ENCODE results near the gene DTX4.
A peak's percentile ranks its signal among the peaks of the same experiment; 100 is the strongest.

Gene DTX4

GRCh38 chr11:59192446-59193020, 20.6 kb downstream of the DTX4 start:
- DNase-seq (ENCODE audit: low spot score): no peak

DNA sequence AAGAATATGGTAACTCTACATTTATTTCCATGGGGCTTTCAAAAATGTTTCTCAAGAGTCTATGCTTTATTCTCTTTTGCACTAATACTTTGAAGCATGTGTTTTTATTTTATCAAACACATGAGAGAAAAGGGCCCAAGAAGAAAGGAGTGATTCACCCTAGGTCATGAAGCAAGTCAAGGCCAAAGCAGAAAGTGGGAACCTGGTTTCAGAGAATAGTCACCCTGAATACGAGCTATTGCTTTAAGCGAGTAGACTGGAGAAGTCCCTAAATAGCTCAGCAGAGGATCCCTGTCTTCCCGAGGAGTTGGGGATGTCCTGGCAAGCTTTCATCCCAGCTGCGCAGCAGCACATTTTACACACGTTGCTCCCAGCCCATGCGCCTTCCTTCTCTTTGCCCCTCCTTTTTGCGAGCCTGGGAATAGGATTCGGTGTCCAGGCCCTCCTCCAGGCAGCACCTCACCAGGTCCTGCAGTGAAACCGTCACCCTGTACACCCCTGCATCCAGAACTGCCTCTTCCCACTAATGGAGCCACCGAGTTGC, 21.7 kb downstream of the DTX4 start:
- DNase-seq (ENCODE audit: low spot score): no peak

DNA sequence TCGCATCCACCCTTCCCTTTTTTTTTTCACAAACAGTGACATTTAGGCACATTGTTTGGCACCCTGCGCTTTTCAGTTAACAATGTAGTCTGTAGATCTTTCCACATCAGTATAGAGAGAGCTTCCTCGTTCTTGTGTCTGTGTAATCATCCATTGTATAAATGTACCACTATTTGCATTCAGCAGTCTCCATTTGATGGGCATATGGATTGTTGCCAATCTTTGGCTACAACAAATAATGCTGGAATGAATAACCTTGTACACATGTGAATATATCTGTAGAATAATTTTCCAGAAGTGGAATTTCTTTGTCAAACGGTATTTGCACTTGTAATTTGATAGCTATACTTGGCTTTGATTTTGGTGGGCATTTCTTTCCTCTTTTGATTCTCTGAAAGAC, 23.7 kb downstream of the DTX4 start:
- DNase-seq (ENCODE audit: low spot score): no peak

- no peak for DNase-seq (ENCODE audit: low spot score)
Measured at GRCh38 chr11:59196777-59197176, 24.8 kb downstream of the DTX4 start.

DNA sequence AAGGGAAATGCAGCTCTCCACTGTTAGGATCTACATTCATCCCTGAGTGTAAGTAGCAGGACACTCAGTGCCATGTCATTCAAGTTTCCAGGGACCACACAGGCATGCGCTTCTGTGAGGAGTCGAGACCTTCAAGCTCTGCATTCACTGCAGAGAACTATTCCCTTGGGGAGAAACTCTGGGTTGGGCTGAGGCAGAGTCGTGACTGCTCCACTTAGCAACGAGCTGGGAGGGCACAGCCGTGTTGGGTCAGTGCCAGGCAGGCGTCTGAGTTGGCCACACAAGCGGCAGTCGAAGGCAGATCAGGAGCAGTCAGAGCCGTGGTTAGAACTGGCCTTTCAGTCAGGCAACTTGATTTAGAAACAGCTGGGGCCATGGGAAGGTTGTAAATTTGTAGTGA, 26.1 kb downstream of the DTX4 start:
- peak; percentile 89 for DNase-seq (ENCODE audit: low spot score)

DNA sequence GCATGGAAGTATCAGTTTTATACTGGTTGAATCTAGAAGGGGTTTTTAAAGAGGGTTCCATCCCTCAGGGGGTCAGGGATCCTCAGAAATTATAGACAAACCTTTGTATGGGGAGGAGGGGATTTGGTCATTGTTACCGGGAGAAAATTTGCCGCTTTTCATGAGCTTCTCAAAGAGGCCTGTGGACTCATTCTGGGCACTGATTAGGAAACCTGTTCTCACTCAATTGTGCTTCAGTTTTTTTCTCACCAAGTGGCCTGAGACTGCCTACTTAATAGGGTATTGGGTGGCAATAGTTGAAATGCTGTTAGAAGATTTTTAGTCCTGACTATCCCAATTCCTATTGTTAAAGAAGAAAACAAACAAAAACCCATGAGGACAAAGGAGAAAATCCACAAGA, 26.8 kb downstream of the DTX4 start:
- DNase-seq (ENCODE audit: low spot score): no peak

GRCh38 chr11:59199546-59200422, 27.9 kb downstream of the DTX4 start:
- no peak for DNase-seq (ENCODE audit: low spot score)

GRCh38 chr11:59200423-59200746, 28.5 kb downstream of the DTX4 start:
- DNase-seq (ENCODE audit: low spot score): no peak

- no peak for DNase-seq (ENCODE audit: low spot score)
Measured at GRCh38 chr11:59201353-59201752, 29.4 kb downstream of the DTX4 start.

DNA sequence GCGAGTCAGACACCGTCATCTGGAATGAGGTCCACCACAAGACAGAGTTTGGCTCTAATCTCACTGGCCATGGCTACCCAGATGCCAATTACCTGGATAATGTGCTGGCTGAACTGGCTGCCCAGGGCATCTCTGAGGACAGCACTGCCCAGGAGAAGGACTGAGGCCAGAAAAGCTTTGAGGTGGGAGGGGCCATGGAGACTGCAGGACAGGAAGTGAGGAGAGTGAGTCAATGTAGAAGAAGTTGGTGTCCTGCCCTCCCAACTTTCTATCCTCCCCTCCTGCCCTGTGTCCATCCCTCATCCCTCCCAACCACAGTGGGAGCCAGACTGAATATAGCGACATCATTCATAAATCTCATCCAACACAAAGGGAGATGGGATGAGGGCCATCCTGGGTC, 32.8 kb downstream of the DTX4 start:
- DNase-seq (ENCODE audit: low spot score): peak; percentile 50

DNA sequence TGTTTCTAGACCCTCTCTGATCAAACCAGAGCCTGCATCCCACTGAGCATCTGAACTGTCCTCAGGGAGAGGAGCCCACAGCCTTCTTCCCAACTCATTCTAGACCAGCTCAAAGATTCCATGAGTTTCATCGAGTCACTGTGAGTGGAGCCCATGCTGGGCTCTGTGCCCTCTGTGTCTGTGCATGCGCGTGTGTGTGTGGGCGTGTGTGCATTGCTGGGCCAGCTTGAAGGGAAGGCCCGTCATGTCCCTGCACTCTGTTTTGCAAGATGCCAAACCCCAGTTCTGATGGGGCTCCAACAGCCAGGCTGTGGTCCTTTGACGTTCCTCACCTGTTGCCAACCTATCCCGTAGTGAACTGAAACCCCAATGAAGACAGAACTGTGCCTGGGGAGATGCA, 33.7 kb downstream of the DTX4 start:
- DNase-seq (ENCODE audit: low spot score): no peak

GRCh38 chr11:59206635-59207034, 34.7 kb downstream of the DTX4 start:
- DNase-seq (ENCODE audit: low spot score): peak; percentile 49

DNA sequence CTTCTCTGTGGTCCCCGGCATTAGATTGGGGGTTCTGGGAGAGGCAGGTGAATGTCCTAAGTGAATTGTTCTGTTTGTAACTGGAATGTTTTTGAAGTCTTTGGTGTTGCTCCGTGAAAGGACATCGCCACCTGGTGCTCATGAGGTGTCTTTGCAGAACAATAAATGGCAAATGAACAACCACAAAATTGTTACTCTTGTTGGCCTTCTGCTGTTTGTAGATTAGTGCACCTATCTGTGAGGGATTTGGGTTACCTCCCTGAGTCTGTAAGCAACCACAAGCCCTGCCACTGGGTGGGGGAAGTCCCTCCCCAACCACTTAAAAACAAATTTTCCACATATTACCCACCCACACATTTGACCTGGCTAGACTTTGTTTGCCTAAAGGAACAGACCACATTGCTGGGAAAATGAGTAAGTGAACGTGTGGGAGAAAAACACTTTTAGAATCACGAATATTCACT, 36.1 kb downstream of the DTX4 start:
- peak; percentile 57 for DNase-seq (ENCODE audit: low spot score)

DNA sequence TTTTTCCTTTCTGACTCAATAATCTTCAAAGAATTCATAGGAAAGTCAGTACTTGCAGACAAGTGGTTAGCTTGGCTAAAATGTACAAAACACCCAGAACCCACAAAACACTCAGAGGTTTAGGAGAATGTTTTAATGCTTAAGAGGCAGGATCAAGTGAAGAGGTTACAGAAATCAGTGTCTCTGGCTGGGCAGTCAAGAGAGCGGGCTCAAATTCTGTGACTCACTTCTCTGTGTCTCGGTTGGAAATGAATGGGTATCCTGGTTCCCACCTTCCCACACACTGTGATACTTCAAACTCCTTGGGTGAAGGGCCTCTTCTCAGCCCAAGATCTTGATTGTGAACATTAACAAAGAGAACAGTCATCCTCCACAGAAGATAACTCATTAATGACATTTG, 37.0 kb downstream of the DTX4 start:
- DNase-seq (ENCODE audit: low spot score): no peak

GRCh38 chr11:59212222-59212621, 40.3 kb downstream of the DTX4 start:
- DNase-seq (ENCODE audit: low spot score): no peak

DNA sequence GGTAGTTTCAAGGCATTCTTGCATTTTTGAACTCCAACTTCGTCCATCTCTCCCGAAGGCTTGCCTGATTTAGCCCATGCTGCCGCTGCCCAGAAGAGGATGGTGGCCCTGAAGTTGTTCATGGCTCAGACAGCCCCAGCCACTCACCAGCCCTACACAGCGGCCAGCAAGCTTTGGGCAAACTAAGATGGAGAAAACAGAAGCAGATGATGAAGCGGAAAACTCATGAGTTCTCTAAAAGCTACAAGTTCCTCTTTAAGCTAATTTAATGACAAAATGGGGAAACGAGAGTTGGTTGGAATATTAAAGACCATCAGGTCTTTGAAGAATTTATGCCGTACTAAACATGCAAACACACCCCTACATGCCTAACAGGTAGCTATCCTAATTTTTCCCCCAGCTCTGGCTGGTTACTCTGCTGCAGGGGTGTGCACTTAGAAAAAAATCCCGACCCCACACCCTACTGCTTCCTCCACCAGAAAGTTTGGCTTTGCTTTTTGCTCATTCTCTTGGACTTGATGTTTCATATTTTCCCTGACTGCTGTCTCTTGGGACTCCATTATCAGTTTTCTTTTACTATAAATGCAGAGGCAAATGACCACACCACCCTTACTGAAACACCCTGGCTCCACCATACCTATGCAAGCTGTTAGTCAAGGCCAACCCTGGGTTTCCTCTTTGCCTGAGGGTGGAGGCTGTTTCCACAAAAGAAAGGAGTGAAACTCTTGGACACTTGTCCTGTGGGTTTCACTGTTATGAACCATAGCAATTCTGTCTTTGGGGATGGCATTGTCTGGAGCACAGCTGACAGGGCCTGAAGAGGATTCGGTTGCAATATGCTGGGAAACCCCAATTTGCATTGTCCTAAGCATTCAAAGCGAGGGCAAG, 41.1 kb downstream of the DTX4 start, which contains the start of gene MPEG1:
TSS of gene MPEG1 (minus strand) at position 184 of the 888 bp plus-strand sequence. CDS start at position 122, 62 bp downstream.
- DNase-seq (ENCODE audit: low spot score): no peak

DNA sequence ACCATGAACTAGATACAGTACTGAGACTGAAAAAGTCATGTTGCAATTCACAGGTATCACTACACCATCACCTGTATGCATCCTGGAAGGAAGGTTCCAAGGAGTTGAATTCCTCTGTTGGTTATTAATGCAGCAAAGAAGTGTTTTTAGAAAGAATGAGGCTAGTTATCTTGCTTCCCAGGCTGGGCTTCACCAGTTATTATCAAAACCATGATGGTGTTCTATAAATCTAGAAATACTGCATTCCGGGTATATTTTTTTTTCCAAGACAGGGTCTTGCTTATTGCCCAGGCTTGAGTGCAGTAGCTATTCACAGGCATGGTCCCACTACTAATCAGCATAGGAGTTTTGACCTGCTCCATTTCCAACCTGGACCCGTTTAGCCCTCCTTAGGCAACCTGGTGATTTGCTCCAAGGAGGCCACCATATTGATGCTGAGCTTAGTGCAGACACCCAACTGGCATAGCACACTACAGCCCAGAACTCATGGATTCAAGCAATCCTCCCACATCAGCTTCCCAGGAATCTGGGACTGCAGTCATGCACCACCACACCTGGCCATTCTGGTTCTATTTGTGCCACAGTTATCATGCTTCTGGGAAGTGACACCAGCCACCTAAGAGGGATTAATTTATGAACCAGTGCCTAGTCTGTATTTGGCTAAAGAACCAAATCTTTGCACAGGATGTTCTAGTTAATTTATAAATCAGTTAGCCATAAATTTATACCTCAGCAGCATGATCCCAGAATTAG, 42.4 kb downstream of the DTX4 start:
- DNase-seq (ENCODE audit: low spot score): no peak

DNA sequence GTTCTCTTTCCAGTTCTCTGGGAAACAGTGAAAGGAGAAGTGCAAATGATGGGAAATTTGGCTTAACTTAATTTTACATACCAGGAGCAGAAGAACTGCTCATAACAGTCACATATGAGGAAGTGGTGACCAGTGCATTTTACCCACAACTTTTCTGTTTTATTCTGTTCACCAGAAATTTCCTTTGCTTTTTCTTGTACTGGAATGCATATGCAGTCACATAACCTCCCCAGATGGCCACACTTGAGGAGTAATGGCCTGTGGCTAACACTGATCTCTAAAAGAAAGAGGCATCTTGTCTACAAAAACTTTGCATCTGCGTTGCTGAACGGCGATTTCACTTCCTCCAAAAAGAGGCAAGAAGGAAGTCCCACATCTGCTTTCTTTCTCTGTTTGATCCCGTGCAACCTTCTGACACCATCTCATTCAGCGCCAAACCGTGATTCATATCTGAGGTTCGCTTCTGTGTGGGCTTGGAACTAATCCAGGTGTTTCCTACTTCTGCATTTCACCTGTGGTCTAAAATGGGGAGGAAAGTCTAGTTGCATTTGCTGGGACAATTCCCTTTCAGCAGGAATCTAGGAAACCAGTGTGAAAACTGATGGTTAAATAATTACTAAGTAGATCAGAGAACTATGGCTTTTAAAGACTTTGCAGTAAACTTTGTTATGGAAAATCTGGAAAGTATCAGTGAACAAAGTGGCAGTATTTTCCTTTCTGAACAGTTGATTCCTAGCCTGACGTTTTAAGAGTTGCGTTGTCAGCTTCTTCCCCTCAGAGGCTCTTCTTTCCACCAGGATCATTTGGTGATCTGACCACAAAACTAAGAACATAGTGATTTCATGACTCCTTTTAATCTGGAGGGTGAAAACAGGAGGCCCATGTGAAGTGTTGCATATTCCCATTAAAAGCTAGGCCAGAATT, 45.0 kb downstream of the DTX4 start:
- peak; percentile 48 for DNase-seq (ENCODE audit: low spot score)

GRCh38 chr11:59218319-59218718, 46.4 kb downstream of the DTX4 start:
- no peak for DNase-seq (ENCODE audit: low spot score)

GRCh38 chr11:59218893-59219292, 47.0 kb downstream of the DTX4 start:
- DNase-seq (ENCODE audit: low spot score): no peak

Data from AG08395 (cell line).